Measurements from ENCODE around the gene GNG13. TPM values are rescaled to one million over a fixed set of nuclear protein-coding genes. Genes with fewer than 3 reads are reported as not detected.

GNG13 gene
- total and polyA plus RNA-seq, 2 of the 4 experiments (the other 2 are of a cell fraction), result not detected

- no peak overlapping the region for H3K4ac ChIP-seq (ENCODE audit: low read depth, low read length)
- no peak overlapping the region for H2BK120ac ChIP-seq (ENCODE audit: low read depth, low read length)
- H4K91ac ChIP-seq (ENCODE audit: insufficient read depth, low read depth, low read length), result no peak overlapping the region
- no peaks in the 10 kb centered on the region for H3K79me1 ChIP-seq (ENCODE audit: low read depth in 1 of 2, low read length in 2 of 2)
- H4K20me1 ChIP-seq (ENCODE audit: insufficient read depth, low read length), result no peaks in the 10 kb centered on the region
- dilution Hi-C loops (cut with HindIII; ENCODE audit: low sequenced_read_pairs, unreplicated experiment), result no loop called here
- no peak overlapping the region for H3K27ac ChIP-seq (ENCODE audit: insufficient read depth, low read length)
- BruUV-seq (replicated peaks), result no TSS peak
- H3K4me1 ChIP-seq (ENCODE audit: control insufficient read depth, insufficient read depth, low read length), result peaks cover 2% of the 10 kb centered on the region; the same call in 1 of the 2 replicates
- no peak overlapping the region for H2AK5ac ChIP-seq (ENCODE audit: low read depth, low read length)
- H3K9me1 ChIP-seq (ENCODE audit: insufficient read depth, low read length), result no peaks in the 10 kb centered on the region
- H3K9me3 ChIP-seq (ENCODE audit: control insufficient read depth, insufficient read depth, low read length), result no peaks in the 10 kb centered on the region; the same call in none of the 2 replicates
- H3K9ac ChIP-seq (ENCODE audit: low read depth, low read length), result no peak overlapping the region
- peaks cover 22% of the 10 kb centered on the region for H3K27me3 ChIP-seq (ENCODE audit: control insufficient read depth, insufficient read depth, low read length)
- H3K14ac ChIP-seq (replicated peaks; ENCODE audit: low read depth, low read length), result no peak overlapping the region
- WGBS, 2 experiments (ENCODE audit: extremely low coverage in 2 of 2, insufficient read length in 1 of 2), result 83% methylated on average over 2 of the region's 15 CpGs; no CpG with 5 or more reads in 1 of the 2 experiments
- CTCF ChIA-PET, result no interaction called here
- no peak overlapping the region for H2AK9ac ChIP-seq (replicated peaks; ENCODE audit: low read depth, low read length, poor library complexity)
- no peaks in the 10 kb centered on the region for H3K36me3 ChIP-seq (ENCODE audit: control insufficient read depth, insufficient read depth, low read length)
- ATAC-seq (ENCODE audit: low read depth) (no peak), DNase-seq (no peak)
- intact Hi-C loops (cut with micrococcal nuclease), result no loop called here
- no peak overlapping the region for H3K18ac ChIP-seq (ENCODE audit: low read depth, low read length)
- no peak for TF ChIP-seq RAD21 (IDR thresholded peaks at IDR 0.05; ENCODE audit: low read length)
- no peak for TF ChIP-seq CEBPB (IDR thresholded peaks at IDR 0.05; ENCODE audit: low read depth, low read length)
- TF ChIP-seq MXI1 (IDR thresholded peaks at IDR 0.05; ENCODE audit: borderline replicate concordance, low read depth, low read length), result no peak
- no peak for TF ChIP-seq RFX5 (IDR thresholded peaks at IDR 0.05; ENCODE audit: low read depth, low read length)
- TF ChIP-seq BHLHE40 (IDR thresholded peaks at IDR 0.05; ENCODE audit: low read depth, low read length), result no peak
- no peak for TF ChIP-seq MAFK (IDR thresholded peaks at IDR 0.05; ENCODE audit: low read depth, low read length)
- TF ChIP-seq SMC3 (IDR thresholded peaks at IDR 0.05; ENCODE audit: low read depth, low read length), result no peak
- TF ChIP-seq POLR2A (IDR thresholded peaks at IDR 0.05; ENCODE audit: low read depth, low read length), result no peak
- TF ChIP-seq NFE2L2 (IDR thresholded peaks at IDR 0.05; ENCODE audit: low read depth, low read length), result no peak
- no peak for TF ChIP-seq CTCF (conservative IDR thresholded peaks at IDR 0.05; ENCODE audit: low read depth, low read length)
- no peak for TF ChIP-seq RCOR1 (IDR thresholded peaks at IDR 0.05; ENCODE audit: insufficient replicate concordance, low read length)
- no peak overlapping the region for H3K4me2 ChIP-seq (ENCODE audit: low read depth, low read length)
- no peak overlapping the region for H2AFZ ChIP-seq (replicated peaks; ENCODE audit: low read length, poor library complexity)
- no peak overlapping the region for H2BK20ac ChIP-seq (ENCODE audit: low read depth, low read length)
- no peak overlapping the region for H4K5ac ChIP-seq (ENCODE audit: low read depth, low read length)
- H3K56ac ChIP-seq (ENCODE audit: extremely low read depth, insufficient read depth, low read length), result no peak overlapping the region
- H3K23ac ChIP-seq (ENCODE audit: low read depth, low read length), result no peak overlapping the region
- H2BK15ac ChIP-seq (ENCODE audit: low read depth, low read length), result no peak overlapping the region
- POLR2A ChIA-PET (ENCODE audit: unreplicated experiment), result no interaction called here
- no peak overlapping the region for H3K4me3 ChIP-seq (ENCODE audit: insufficient read depth, low read depth, low read length)
- in situ Hi-C loops (cut with MboI; ENCODE audit: low sequenced_read_pairs), result loop anchor here (25.0 kb wide), 1 partner anchor 396 kb away; no protein-coding TSS in a partner anchor
- H4K8ac ChIP-seq (ENCODE audit: low read depth in 2 of 2, low read length in 2 of 2), result no peak overlapping the region
- H2BK5ac ChIP-seq (ENCODE audit: low read depth, low read length, poor library complexity, severe bottlenecking), result no peak overlapping the region
Observed at GRCh38 chr16:815861-816260, 15.3 kb upstream of the GNG13 start.

Data from IMR-90 (cell line).